HepG2 (cell line): ENCODE measurements around the gene ARAP1. TPM values are rescaled to one million over a fixed set of nuclear protein-coding genes. Genes with fewer than 3 reads are reported as not detected.

Experiments used
- MAFF ChIP-seq: IDR thresholded peaks from 2 replicates; pipeline ENCODE4 v1.6.1; 2011; ENCODE audit warnings: low read depth, low read length, improper control_type of control experiment
- MYC ChIP-seq: sonication (generic); formaldehyde crosslinking; IDR thresholded peaks from 2 replicates; pipeline ENCODE4 v1.9.0; 2021; ENCODE audit warnings: missing genetic modification reagents, borderline replicate concordance
- SMAD1 ChIP-seq: sonication (generic); formaldehyde crosslinking; IDR thresholded peaks from 2 replicates; pipeline ENCODE4 v1.4.0; 2020; ENCODE audit warnings: missing genetic modification reagents, low read depth, mild to moderate bottlenecking, borderline replicate concordance
- SP2 ChIP-seq: sonication (generic); formaldehyde crosslinking; IDR thresholded peaks from 2 replicates; pipeline ENCODE4 v1.5.1; 2020; ENCODE audit warnings: mild to moderate bottlenecking, missing genetic modification reagents
- SRY ChIP-seq: sonication (generic); formaldehyde crosslinking; IDR thresholded peaks from 2 replicates; pipeline ENCODE4 v1.8.0; 2022; ENCODE audit warnings: mild to moderate bottlenecking, missing genetic modification reagents
- ZIK1 ChIP-seq: sonication (generic); formaldehyde crosslinking; IDR thresholded peaks from 2 replicates; pipeline ENCODE4 v1.5.0; 2020; ENCODE audit warnings: mild to moderate bottlenecking, low read depth, missing genetic modification reagents, borderline replicate concordance
- ZNF263 ChIP-seq: sonication (generic); formaldehyde crosslinking; IDR thresholded peaks from 2 replicates; pipeline ENCODE4 v1.4.0; 2020; ENCODE audit warnings: missing genetic modification reagents
- ZNF501 ChIP-seq: sonication (generic); formaldehyde crosslinking; IDR thresholded peaks from 2 replicates; pipeline ENCODE4 v1.5.1; 2020; ENCODE audit warnings: mild to moderate bottlenecking, moderate library complexity, missing genetic modification reagents
- ZNF552 ChIP-seq: sonication (generic); formaldehyde crosslinking; IDR thresholded peaks from 2 replicates; pipeline ENCODE4 v1.9.0; 2022; ENCODE audit warnings: missing genetic modification reagents, mild to moderate bottlenecking, borderline replicate concordance
- ZNF607 ChIP-seq: sonication (generic); formaldehyde crosslinking; IDR thresholded peaks from 2 replicates; pipeline ENCODE4 v1.5.1; 2020; ENCODE audit warnings: missing genetic modification reagents, mild to moderate bottlenecking, borderline replicate concordance
- ZNF773 ChIP-seq: sonication (generic); formaldehyde crosslinking; IDR thresholded peaks from 2 replicates; pipeline ENCODE4 v1.4.0; 2020; ENCODE audit warnings: missing genetic modification reagents, borderline replicate concordance
- polyA plus RNA-seq, 8 experiments: library from polyadenylated mRNA; depleted of rRNA in 3 of 8; stranded (reverse) in 7 of 8; unstranded in 1 of 8; fragments of >200 nt; fragmentation: Illumina TruSeq in 4 of 8; extraction: Trizol in 4 of 8; gene quantifications; 2 replicates each; pipeline versions ENCODE4 v1.2.1 to v1.2.3, GENCODE V29; 2011 to 2016; ENCODE audit warnings: low read depth in 4 of 8, missing spikeins in 1 of 8, mixed read lengths in 1 of 8; ENCODE audit not compliant: insufficient read depth in 1 of 8
- total RNA-seq, 5 experiments: library from RNA; depleted of rRNA; stranded (reverse); fragments of >200 nt; fragmentation: Illumina TruSeq; extraction: Trizol; gene quantifications; 2 replicates each; pipeline ENCODE4 v1.2.3, GENCODE V29; 2016; ENCODE audit warnings: low read depth in 1 of 5
- TF ChIP-seq, protein P1 (sequence below): sonication (generic); formaldehyde crosslinking; IDR thresholded peaks from 2 replicates; pipeline ENCODE4 v1.4.0; 2020; ENCODE audit warnings: missing genetic modification reagents, borderline replicate concordance
- TF ChIP-seq, protein P2 (sequence below), 2 experiments: fragments of 450-650 bp in 1 of 2; sonication (generic) in 1 of 2; formaldehyde crosslinking; IDR thresholded peaks; 2 replicates each; pipeline versions ENCODE4 v1.5.0 to v1.8.0; 2020 to 2022; ENCODE audit warnings: mild to moderate bottlenecking in 1 of 2, missing genetic modification reagents in 1 of 2
- TF ChIP-seq, protein P3 (sequence below): sonication (generic); formaldehyde crosslinking; IDR thresholded peaks from 2 replicates; pipeline ENCODE4 v1.5.1; 2020; ENCODE audit warnings: missing genetic modification reagents, mild to moderate bottlenecking, borderline replicate concordance
- TF ChIP-seq, protein P4 (sequence below): sonication (generic); formaldehyde crosslinking; IDR thresholded peaks from 2 replicates; pipeline ENCODE4 v1.4.0; 2020; ENCODE audit warnings: low read depth, missing genetic modification reagents
- TF ChIP-seq, protein P5 (sequence below): sonication (generic); formaldehyde crosslinking; IDR thresholded peaks from 2 replicates; pipeline ENCODE4 v1.4.0; 2020; ENCODE audit warnings: missing genetic modification reagents, borderline replicate concordance

ARAP1 gene
- total and polyA plus RNA-seq, 2 of the 13 experiments (the other 11 are each of a cell fraction or from before 2014, with no cell fraction given) = 43.2 to 55.5 TPM

DNA sequence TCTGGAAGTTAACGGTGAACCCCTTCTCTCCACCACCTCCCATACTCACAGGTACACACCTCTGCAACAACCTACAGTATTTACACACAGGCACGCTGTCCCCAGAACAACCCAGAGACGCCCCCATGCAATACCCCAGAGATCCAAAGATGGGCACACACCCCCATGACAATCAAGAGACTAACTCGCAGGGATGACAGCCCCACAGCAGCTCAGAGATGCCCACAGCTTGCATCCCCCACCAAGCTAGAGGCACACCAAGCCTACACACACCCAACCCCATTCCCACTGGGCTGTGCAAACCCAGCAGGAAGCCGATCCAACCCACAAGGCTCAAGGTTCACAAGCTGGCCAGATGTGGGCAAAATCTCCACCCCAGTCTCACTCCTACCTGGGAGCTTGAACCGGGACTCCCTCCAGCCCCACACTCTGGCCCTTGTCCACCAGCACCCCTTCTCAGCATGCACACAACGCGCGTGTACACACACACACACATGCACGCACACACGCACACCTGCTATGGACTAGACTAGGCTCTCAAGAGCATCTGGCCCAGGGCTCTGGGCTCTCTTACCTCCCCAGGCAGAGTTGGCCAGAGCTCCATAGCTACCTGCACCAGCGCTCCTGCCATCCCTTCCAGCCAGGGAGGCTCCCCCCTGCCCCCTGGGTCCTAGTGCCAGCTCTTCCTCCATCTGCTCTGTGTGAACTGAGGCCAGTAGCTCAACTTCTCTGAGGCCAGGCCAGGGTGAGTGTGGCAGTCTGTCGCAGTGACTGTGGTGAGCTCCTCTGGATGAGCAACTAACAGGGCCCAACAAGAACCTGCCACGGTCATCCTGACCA, 30.1 kb upstream of the ARAP1 start (continued):
- TF ChIP-seq, protein P1, sequence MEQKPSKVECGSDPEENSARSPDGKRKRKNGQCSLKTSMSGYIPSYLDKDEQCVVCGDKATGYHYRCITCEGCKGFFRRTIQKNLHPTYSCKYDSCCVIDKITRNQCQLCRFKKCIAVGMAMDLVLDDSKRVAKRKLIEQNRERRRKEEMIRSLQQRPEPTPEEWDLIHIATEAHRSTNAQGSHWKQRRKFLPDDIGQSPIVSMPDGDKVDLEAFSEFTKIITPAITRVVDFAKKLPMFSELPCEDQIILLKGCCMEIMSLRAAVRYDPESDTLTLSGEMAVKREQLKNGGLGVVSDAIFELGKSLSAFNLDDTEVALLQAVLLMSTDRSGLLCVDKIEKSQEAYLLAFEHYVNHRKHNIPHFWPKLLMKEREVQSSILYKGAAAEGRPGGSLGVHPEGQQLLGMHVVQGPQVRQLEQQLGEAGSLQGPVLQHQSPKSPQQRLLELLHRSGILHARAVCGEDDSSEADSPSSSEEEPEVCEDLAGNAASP (CRISPR knock-in tag) = no peak
- TF ChIP-seq MAFF (no peak), ZNF501 (CRISPR knock-in tag) (no peak), ZNF773 (no peak), SMAD1 (CRISPR knock-in tag) (peak; percentile 77; the same call in 1 of the 2 replicates), SRY (CRISPR knock-in tag) (no peak), ZNF607 (no peak), ZNF552 (CRISPR knock-in tag) (no peak), MYC (CRISPR knock-in tag) (peak; percentile 52; the same call in 1 of the 2 replicates), SP2 (no peak), ZNF263 (CRISPR knock-in tag) (no peak; the same call in 1 of the 2 replicates), ZIK1 (CRISPR knock-in tag) (peak; percentile 51; the same call in 1 of the 2 replicates)
- TF ChIP-seq, protein P2, sequence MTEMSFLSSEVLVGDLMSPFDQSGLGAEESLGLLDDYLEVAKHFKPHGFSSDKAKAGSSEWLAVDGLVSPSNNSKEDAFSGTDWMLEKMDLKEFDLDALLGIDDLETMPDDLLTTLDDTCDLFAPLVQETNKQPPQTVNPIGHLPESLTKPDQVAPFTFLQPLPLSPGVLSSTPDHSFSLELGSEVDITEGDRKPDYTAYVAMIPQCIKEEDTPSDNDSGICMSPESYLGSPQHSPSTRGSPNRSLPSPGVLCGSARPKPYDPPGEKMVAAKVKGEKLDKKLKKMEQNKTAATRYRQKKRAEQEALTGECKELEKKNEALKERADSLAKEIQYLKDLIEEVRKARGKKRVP (CRISPR knock-in tag; IDR thresholded peaks at IDR 0.05) = no peak
- TF ChIP-seq, protein P3, sequence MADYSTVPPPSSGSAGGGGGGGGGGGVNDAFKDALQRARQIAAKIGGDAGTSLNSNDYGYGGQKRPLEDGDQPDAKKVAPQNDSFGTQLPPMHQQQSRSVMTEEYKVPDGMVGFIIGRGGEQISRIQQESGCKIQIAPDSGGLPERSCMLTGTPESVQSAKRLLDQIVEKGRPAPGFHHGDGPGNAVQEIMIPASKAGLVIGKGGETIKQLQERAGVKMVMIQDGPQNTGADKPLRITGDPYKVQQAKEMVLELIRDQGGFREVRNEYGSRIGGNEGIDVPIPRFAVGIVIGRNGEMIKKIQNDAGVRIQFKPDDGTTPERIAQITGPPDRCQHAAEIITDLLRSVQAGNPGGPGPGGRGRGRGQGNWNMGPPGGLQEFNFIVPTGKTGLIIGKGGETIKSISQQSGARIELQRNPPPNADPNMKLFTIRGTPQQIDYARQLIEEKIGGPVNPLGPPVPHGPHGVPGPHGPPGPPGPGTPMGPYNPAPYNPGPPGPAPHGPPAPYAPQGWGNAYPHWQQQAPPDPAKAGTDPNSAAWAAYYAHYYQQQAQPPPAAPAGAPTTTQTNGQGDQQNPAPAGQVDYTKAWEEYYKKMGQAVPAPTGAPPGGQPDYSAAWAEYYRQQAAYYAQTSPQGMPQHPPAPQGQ = no peak
- TF ChIP-seq, protein P4, sequence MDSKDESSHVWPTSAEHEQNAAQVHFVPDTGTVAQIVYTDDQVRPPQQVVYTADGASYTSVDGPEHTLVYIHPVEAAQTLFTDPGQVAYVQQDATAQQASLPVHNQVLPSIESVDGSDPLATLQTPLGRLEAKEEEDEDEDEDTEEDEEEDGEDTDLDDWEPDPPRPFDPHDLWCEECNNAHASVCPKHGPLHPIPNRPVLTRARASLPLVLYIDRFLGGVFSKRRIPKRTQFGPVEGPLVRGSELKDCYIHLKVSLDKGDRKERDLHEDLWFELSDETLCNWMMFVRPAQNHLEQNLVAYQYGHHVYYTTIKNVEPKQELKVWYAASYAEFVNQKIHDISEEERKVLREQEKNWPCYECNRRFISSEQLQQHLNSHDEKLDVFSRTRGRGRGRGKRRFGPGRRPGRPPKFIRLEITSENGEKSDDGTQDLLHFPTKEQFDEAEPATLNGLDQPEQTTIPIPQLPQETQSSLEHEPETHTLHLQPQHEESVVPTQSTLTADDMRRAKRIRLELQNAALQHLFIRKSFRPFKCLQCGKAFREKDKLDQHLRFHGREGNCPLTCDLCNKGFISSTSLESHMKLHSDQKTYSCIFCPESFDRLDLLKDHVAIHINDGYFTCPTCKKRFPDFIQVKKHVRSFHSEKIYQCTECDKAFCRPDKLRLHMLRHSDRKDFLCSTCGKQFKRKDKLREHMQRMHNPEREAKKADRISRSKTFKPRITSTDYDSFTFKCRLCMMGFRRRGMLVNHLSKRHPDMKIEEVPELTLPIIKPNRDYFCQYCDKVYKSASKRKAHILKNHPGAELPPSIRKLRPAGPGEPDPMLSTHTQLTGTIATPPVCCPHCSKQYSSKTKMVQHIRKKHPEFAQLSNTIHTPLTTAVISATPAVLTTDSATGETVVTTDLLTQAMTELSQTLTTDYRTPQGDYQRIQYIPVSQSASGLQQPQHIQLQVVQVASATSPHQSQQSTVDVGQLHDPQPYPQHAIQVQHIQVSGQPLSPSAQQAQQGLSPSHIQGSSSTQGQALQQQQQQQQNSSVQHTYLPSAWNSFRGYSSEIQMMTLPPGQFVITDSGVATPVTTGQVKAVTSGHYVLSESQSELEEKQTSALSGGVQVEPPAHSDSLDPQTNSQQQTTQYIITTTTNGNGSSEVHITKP = 0 out of 2 replicates have a peak, but pooled peaks have one; percentile 12
- TF ChIP-seq, protein P5, sequence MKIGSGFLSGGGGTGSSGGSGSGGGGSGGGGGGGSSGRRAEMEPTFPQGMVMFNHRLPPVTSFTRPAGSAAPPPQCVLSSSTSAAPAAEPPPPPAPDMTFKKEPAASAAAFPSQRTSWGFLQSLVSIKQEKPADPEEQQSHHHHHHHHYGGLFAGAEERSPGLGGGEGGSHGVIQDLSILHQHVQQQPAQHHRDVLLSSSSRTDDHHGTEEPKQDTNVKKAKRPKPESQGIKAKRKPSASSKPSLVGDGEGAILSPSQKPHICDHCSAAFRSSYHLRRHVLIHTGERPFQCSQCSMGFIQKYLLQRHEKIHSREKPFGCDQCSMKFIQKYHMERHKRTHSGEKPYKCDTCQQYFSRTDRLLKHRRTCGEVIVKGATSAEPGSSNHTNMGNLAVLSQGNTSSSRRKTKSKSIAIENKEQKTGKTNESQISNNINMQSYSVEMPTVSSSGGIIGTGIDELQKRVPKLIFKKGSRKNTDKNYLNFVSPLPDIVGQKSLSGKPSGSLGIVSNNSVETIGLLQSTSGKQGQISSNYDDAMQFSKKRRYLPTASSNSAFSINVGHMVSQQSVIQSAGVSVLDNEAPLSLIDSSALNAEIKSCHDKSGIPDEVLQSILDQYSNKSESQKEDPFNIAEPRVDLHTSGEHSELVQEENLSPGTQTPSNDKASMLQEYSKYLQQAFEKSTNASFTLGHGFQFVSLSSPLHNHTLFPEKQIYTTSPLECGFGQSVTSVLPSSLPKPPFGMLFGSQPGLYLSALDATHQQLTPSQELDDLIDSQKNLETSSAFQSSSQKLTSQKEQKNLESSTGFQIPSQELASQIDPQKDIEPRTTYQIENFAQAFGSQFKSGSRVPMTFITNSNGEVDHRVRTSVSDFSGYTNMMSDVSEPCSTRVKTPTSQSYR = no peak
